Raji (cell line): ENCODE data around the gene LMF2.
A peak's percentile ranks its signal among the peaks of the same experiment; 100 is the strongest.

Experiments used
- POLR2A ChIP-seq: IDR thresholded peaks from 2 replicates; pipeline ENCODE4 v1.6.1; 2011; ENCODE audit warnings: low read depth, low read length, control low read depth; ENCODE audit not compliant: insufficient read depth

The LMF2 gene

DNA sequence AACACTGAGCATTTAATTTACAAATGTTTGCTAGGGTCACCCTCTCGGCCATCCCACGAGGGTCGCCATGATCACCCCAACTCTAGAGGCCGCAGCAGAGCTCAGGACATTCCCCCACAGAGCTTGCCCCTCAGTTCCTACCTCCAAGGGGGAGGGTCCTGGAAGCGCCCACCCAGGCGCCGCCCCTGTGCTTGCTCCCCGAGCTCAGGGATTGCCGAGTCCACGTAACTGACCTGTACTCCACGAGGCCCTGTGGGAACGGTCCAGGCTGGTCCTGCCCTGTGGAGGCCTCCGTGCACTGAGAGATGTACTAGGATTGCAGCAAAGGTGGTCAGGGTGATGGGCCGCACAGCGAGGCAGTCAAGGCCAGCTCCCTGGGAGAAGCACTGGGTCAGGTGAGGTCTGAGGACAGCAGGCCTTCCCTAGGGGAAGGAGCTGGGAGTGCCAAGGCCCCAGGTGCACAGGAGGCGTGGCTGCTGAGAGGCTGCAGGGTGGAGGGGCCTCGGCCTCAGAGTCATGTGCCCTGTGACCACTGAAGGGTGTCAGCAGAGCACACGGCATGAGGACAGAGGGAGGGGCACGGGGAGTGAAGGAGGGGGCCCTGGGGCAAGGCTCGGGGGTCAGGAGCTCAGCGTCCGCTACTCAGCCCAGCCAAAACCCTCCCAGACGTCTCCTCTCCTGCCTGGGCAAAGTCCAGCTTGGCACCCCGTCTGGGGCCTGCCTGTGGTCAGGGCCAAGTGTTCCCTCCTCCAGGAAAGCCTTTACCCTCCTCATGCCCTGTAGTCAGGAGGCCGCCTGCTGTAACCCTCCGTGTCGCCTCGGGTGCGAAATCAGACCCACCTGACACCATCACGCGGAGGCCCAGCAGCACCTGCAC, 23.3 kb downstream of the LMF2 start:
- no peak for TF ChIP-seq POLR2A

- no peak for TF ChIP-seq POLR2A
Observed at GRCh38 chr22:50483556-50483955, 23.9 kb downstream of the LMF2 start.

GRCh38 chr22:50483106-50483505, 24.4 kb downstream of the LMF2 start:
- no peak for TF ChIP-seq POLR2A

GRCh38 chr22:50482107-50483074, 25.1 kb downstream of the LMF2 start:
- TF ChIP-seq POLR2A, result no peak

GRCh38 chr22:50481440-50482106, 25.9 kb downstream of the LMF2 start, which contains the start of gene ADM2:
TSS of gene ADM2 (plus strand) at chr22:50481543. CDS start at chr22:50481848, 305 bp downstream.
- no peak for TF ChIP-seq POLR2A

- no peak for TF ChIP-seq POLR2A
Observed at GRCh38 chr22:50481045-50481439, 26.5 kb downstream of the LMF2 start.

DNA sequence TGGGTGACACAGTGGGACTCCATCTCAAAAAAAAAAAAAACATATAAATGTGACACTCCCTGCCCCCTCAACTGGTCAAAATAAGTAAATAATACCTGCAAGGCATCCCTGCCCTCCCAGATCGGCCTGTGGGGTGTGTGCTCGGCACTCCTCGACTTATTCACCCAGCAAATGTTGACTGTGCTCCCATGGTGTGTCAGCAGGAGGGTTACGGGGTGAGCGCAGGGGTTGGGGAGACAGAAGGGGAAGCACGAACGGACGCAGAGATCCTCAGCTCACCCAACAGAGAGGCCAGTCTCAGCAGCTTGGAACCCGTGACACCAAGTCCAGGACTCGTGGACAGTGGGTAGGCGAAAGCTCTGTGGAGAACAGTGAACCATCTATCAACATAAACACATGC, 27.8 kb downstream of the LMF2 start:
- TF ChIP-seq POLR2A, result no peak

DNA sequence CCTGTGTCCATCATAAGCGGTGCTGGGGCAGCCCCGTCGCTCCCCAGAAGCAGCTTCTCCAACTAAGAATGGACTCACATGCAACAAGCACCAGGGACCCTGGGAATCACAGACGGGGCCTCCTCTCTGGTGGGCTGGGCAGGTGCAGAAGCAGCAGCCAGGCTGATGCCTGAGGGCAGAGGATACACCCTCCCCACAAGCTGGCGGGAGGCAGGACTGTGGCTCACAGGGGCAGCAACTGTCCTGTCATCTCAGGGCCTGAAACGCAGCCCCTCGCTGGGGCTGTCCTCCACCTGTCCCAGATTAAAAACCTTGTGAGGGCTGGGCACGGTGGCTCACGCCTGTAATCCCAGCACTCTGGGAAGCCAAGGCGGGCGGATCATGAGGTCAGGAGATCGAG, 29.6 kb downstream of the LMF2 start:
- no peak for TF ChIP-seq POLR2A

DNA sequence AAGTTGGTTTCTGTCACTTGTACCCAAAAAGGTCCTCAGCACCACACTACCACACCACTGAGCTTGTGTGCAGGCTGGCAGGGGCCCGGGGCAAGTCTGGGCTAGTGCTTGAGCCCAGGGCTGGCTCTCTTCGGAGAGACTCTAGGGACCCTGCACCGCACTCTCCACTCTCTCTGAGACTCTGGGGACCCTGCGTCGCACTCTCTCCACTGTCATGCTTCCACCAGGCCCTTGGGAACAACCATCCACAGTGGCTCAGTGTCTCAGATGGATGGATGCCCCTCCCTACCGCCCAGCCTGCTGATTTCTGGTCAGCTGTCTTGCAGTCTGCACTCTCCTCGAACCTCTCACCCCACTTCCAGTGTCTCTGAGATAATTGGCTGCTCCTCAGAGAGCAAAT, 30.6 kb downstream of the LMF2 start:
- no peak for TF ChIP-seq POLR2A

DNA sequence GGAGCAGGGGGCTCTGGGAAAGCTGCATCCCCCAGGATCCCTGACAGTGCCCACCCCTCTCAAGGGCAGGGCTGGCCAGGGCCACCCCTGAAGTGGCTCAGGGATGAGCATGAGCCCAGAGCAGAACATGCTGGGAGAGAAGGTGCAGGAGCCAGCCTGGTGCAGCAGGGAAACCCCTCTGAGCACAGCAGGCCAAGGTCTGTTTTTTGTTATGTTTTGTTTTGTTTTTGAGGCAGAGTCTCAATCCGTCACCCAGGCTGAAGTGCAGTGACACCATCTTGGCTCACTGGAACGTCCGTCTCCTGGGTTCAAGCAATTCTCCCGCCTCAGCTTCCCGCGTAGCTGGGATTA, 31.9 kb downstream of the LMF2 start:
- no peak for TF ChIP-seq POLR2A

GRCh38 chr22:50474710-50475651, 32.5 kb downstream of the LMF2 start, which contains the start of gene SBF1:
TSS of gene SBF1 (minus strand) at chr22:50475035. CDS start at chr22:50474840, 195 bp downstream.
- TF ChIP-seq POLR2A, result peak; percentile 35; the same call in 1 of the 2 replicates

DNA sequence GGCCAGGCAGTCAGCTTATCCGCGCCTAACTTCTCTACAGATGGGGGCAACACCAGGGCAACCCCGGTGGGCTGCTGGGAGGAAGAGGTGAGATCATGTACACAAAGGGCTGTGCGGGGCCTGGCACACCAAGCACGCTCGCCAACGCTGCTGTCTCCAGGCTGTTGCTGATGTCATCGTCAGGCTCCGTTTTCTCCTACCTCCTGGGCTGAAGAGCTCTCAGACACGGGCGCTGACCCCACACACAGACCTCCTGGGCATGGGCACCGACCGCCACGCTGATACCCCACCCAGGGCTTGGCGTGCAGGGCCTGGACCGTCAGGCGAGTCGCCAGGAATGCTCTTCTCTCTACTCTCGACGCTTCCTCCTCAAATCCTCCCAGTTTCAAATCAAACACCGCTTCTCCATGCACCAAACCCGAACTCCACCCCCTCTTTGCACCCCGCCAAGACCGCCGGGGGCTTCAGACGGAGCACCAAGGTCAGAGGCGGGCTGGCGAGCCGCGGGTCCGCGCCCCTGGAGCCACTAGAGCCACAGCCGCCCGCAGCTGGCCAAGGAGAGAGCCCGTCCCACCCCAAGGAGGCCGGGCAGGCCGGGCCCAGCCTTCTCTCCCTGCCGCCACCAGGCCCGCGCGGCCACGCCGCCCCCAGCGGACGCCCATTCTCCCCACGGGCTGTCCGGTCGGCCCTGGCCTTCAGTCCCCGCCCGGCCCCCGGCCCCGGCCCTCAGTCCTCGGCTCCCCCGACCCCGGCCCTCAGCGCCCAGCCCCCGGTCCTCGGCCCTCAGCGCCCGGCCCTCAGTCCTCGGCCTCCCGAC, 33.4 kb downstream of the LMF2 start:
- no peak for TF ChIP-seq POLR2A

DNA sequence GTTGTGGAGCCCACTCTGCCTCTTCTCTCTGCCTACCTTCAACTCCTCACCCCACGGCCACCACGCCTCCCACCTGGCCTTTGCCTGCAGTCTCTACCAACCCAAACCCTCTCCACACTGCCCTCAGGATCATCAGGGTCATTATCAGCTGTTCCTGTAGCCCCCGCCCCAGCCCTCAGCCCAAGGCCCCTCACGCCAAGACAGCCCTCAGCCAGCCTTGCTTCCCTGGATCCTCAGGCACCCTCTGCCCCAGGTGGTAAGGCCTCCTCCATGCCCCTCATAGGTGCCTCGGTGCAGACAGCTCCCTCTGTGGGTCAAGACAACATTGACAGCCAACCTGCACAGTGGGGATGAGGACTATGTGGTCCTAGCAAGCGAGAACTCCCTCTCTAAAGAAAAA, 34.4 kb downstream of the LMF2 start:
- 0 out of 2 replicates have a peak, but pooled peaks have one; percentile 22 for TF ChIP-seq POLR2A
